Measurements from ENCODE around the gene ADGRF3. TPM values are rescaled to one million over a fixed set of nuclear protein-coding genes. Genes with fewer than 3 reads are reported as not detected.
"Not testable (repeated sequence)": the region's sequence is repeated elsewhere in the genome, so short reads cannot be mapped to it uniquely, and the experiment has no call there.

Gene ADGRF3
- total and polyA plus RNA-seq, 4 donors = 0.08 to 0.13 TPM; not detected in 2

- 97 to 98% methylated on average over 1 of the region's 1 CpG for WGBS, 2 donors
- no peaks in the 10 kb centered on the region for H3K27me3 ChIP-seq (ENCODE audit: control insufficient read depth in 1 of 2, insufficient read depth in 2 of 2, low read length in 1 of 2)
- H3K4me1 ChIP-seq (ENCODE audit: control insufficient read depth in 1 of 2, insufficient read depth in 2 of 2, low read length in 2 of 2) = no peaks in the 10 kb centered on the region
- H3K27ac ChIP-seq (ENCODE audit: low read depth in 1 of 2, low read length in 2 of 2) = no peak overlapping the region
- H3K4me3 ChIP-seq (ENCODE audit: low read length in 2 of 2) = no peak overlapping the region
- no peaks in the 10 kb centered on the region for H3K9me3 ChIP-seq (ENCODE audit: control insufficient read depth, low read length)
- peaks cover 0 to 5% of the 10 kb centered on the region in 2 donors for H3K36me3 ChIP-seq (ENCODE audit: control insufficient read depth in 1 of 2, insufficient read depth in 2 of 2, low read length in 1 of 2)
- no peak for DNase-seq
- no peak for ATAC-seq (ENCODE audit: low FRiP score)
- intact Hi-C loops (cut with DNase I) = no loop called here
Observed at GRCh38 chr2:26376799-26377198, 30.2 kb upstream of the ADGRF3 start.

- H3K9me3 ChIP-seq (ENCODE audit: control insufficient read depth, low read length); H3K4me3 ChIP-seq (ENCODE audit: low read length in 2 of 2); ATAC-seq (ENCODE audit: low FRiP score); intact Hi-C loops (cut with DNase I); H3K27me3 ChIP-seq (ENCODE audit: control insufficient read depth in 1 of 2, insufficient read depth in 2 of 2, low read length in 1 of 2); H3K36me3 ChIP-seq (ENCODE audit: control insufficient read depth in 1 of 2, insufficient read depth in 2 of 2, low read length in 1 of 2); H3K4me1 ChIP-seq (ENCODE audit: control insufficient read depth in 1 of 2, insufficient read depth in 2 of 2, low read length in 2 of 2); DNase-seq; H3K27ac ChIP-seq (ENCODE audit: low read depth in 1 of 2, low read length in 2 of 2): not testable (repeated sequence)
- WGBS, 2 donors = 79 to 96% methylated on average over 4 to 19 of the region's 31 CpGs
Observed at GRCh38 chr2:26370909-26371308, 24.3 kb upstream of the ADGRF3 start.

- H3K36me3 ChIP-seq (ENCODE audit: control insufficient read depth in 1 of 2, insufficient read depth in 2 of 2, low read length in 1 of 2); H3K4me3 ChIP-seq (ENCODE audit: low read length in 2 of 2); H3K27me3 ChIP-seq (ENCODE audit: control insufficient read depth in 1 of 2, insufficient read depth in 2 of 2, low read length in 1 of 2); H3K27ac ChIP-seq (ENCODE audit: low read depth in 1 of 2, low read length in 2 of 2); H3K9me3 ChIP-seq (ENCODE audit: control insufficient read depth, low read length); H3K4me1 ChIP-seq (ENCODE audit: control insufficient read depth in 1 of 2, insufficient read depth in 2 of 2, low read length in 2 of 2); intact Hi-C loops (cut with DNase I); ATAC-seq (ENCODE audit: low FRiP score); DNase-seq: not testable (repeated sequence)
- 66% methylated on average over 2 of the region's 2 CpGs; no CpG with 5 or more reads in 1 of the 2 donors for WGBS, 2 donors
Observed at GRCh38 chr2:26369664-26370063, 23.1 kb upstream of the ADGRF3 start.

GRCh38 chr2:26366957-26367356 is 20.4 kb upstream of the ADGRF3 start:
- peaks cover 0 to 2% of the 10 kb centered on the region in 2 donors for H3K4me1 ChIP-seq (ENCODE audit: control insufficient read depth in 1 of 2, insufficient read depth in 2 of 2, low read length in 2 of 2)
- no peaks in the 10 kb centered on the region for H3K27me3 ChIP-seq (ENCODE audit: control insufficient read depth in 1 of 2, insufficient read depth in 2 of 2, low read length in 1 of 2)
- H3K4me3 ChIP-seq (ENCODE audit: low read length in 2 of 2) = no peak overlapping the region
- no peaks in the 10 kb centered on the region for H3K36me3 ChIP-seq (ENCODE audit: control insufficient read depth in 1 of 2, insufficient read depth in 2 of 2, low read length in 1 of 2)
- WGBS, 2 donors = 90% methylated on average over 5 of the region's 5 CpGs
- intact Hi-C loops (cut with DNase I) = no loop called here
- no peaks in the 10 kb centered on the region for H3K9me3 ChIP-seq (ENCODE audit: control insufficient read depth, low read length)
- no peak overlapping the region for H3K27ac ChIP-seq (ENCODE audit: low read depth in 1 of 2, low read length in 2 of 2)
- DNase-seq (no peak), ATAC-seq (ENCODE audit: low FRiP score) (no peak)

- intact Hi-C loops (cut with DNase I) = no loop called here
- Histone ChIP-seq H3K9me3 (ENCODE audit: control insufficient read depth, low read length) (no peaks in the 10 kb centered on the region), H3K27me3 (ENCODE audit: control insufficient read depth in 1 of 2, insufficient read depth in 2 of 2, low read length in 1 of 2) (no peaks in the 10 kb centered on the region), H3K36me3 (ENCODE audit: control insufficient read depth in 1 of 2, insufficient read depth in 2 of 2, low read length in 1 of 2) (no peaks in the 10 kb centered on the region), H3K27ac (ENCODE audit: low read depth in 1 of 2, low read length in 2 of 2) (no peak overlapping the region), H3K4me3 (ENCODE audit: low read length in 2 of 2) (no peak overlapping the region), H3K4me1 (ENCODE audit: control insufficient read depth in 1 of 2, insufficient read depth in 2 of 2, low read length in 2 of 2) (peaks cover 0 to 2% of the 10 kb centered on the region in 2 donors)
- 94 to 96% methylated on average over 4 of the region's 4 CpGs for WGBS, 2 donors
- ATAC-seq (ENCODE audit: low FRiP score) = no peak
- no peak for DNase-seq
Observed at GRCh38 chr2:26364669-26365068, 18.1 kb upstream of the ADGRF3 start.

- Histone ChIP-seq H3K36me3 (ENCODE audit: control insufficient read depth in 1 of 2, insufficient read depth in 2 of 2, low read length in 1 of 2) (no peaks in the 10 kb centered on the region), H3K4me3 (ENCODE audit: low read length in 2 of 2) (no peak overlapping the region), H3K27me3 (ENCODE audit: control insufficient read depth in 1 of 2, insufficient read depth in 2 of 2, low read length in 1 of 2) (no peaks in the 10 kb centered on the region), H3K9me3 (ENCODE audit: control insufficient read depth, low read length) (no peaks in the 10 kb centered on the region), H3K27ac (ENCODE audit: low read depth in 1 of 2, low read length in 2 of 2) (no peak overlapping the region), H3K4me1 (ENCODE audit: control insufficient read depth in 1 of 2, insufficient read depth in 2 of 2, low read length in 2 of 2) (peaks cover 0 to 2% of the 10 kb centered on the region in 2 donors)
- no peak for ATAC-seq (ENCODE audit: low FRiP score)
- WGBS, 2 donors = 80 to 98% methylated on average over 3 of the region's 3 CpGs
- intact Hi-C loops (cut with DNase I) = no loop called here
- DNase-seq = no peak
Observed at GRCh38 chr2:26363958-26364357, 17.4 kb upstream of the ADGRF3 start.

GRCh38 chr2:26363323-26363722 is 16.7 kb upstream of the ADGRF3 start:
- WGBS, 2 donors = 78 to 80% methylated on average over 4 of the region's 4 CpGs
- DNase-seq (no peak), ATAC-seq (ENCODE audit: low FRiP score) (no peak)
- H3K4me3 ChIP-seq (ENCODE audit: low read length in 2 of 2) = no peak overlapping the region
- H3K4me1 ChIP-seq (ENCODE audit: control insufficient read depth in 1 of 2, insufficient read depth in 2 of 2, low read length in 2 of 2) = peaks cover 0 to 2% of the 10 kb centered on the region in 2 donors
- intact Hi-C loops (cut with DNase I) = no loop called here
- no peak overlapping the region for H3K27ac ChIP-seq (ENCODE audit: low read depth in 1 of 2, low read length in 2 of 2)
- H3K9me3 ChIP-seq (ENCODE audit: control insufficient read depth, low read length) = no peaks in the 10 kb centered on the region
- no peaks in the 10 kb centered on the region for H3K36me3 ChIP-seq (ENCODE audit: control insufficient read depth in 1 of 2, insufficient read depth in 2 of 2, low read length in 1 of 2)
- no peaks in the 10 kb centered on the region for H3K27me3 ChIP-seq (ENCODE audit: control insufficient read depth in 1 of 2, insufficient read depth in 2 of 2, low read length in 1 of 2)

- intact Hi-C loops (cut with DNase I) = no loop called here
- Histone ChIP-seq H3K9me3 (ENCODE audit: control insufficient read depth, low read length) (no peaks in the 10 kb centered on the region), H3K4me1 (ENCODE audit: control insufficient read depth in 1 of 2, insufficient read depth in 2 of 2, low read length in 2 of 2) (no peaks in the 10 kb centered on the region), H3K27ac (ENCODE audit: low read depth in 1 of 2, low read length in 2 of 2) (no peak overlapping the region), H3K27me3 (ENCODE audit: control insufficient read depth in 1 of 2, insufficient read depth in 2 of 2, low read length in 1 of 2) (no peaks in the 10 kb centered on the region), H3K4me3 (ENCODE audit: low read length in 2 of 2) (no peak overlapping the region), H3K36me3 (ENCODE audit: control insufficient read depth in 1 of 2, insufficient read depth in 2 of 2, low read length in 1 of 2) (no peaks in the 10 kb centered on the region)
- DNase-seq = no peak
- 96% methylated on average over 4 of the region's 4 CpGs for WGBS, 2 donors
- no peak for ATAC-seq (ENCODE audit: low FRiP score)
Observed at GRCh38 chr2:26359886-26360473, 13.4 kb upstream of the ADGRF3 start.

- no peak overlapping the region for H3K4me3 ChIP-seq (ENCODE audit: low read length in 2 of 2)
- WGBS, 2 donors = 78 to 80% methylated on average over 2 of the region's 2 CpGs
- no peaks in the 10 kb centered on the region for H3K36me3 ChIP-seq (ENCODE audit: control insufficient read depth in 1 of 2, insufficient read depth in 2 of 2, low read length in 1 of 2)
- no peaks in the 10 kb centered on the region for H3K9me3 ChIP-seq (ENCODE audit: control insufficient read depth, low read length)
- no peak overlapping the region for H3K27ac ChIP-seq (ENCODE audit: low read depth in 1 of 2, low read length in 2 of 2)
- intact Hi-C loops (cut with DNase I) = no loop called here
- ATAC-seq (ENCODE audit: low FRiP score) (no peak), DNase-seq (no peak)
- H3K27me3 ChIP-seq (ENCODE audit: control insufficient read depth in 1 of 2, insufficient read depth in 2 of 2, low read length in 1 of 2) = no peaks in the 10 kb centered on the region
- H3K4me1 ChIP-seq (ENCODE audit: control insufficient read depth in 1 of 2, insufficient read depth in 2 of 2, low read length in 2 of 2) = no peaks in the 10 kb centered on the region
Observed at GRCh38 chr2:26356771-26357170, 10.2 kb upstream of the ADGRF3 start.

Data from aorta (tissue), 5 donors.